Caki2 (cell line): ENCODE data around the gene OFD1. TPM values are rescaled to one million over a fixed set of nuclear protein-coding genes. Genes with fewer than 3 reads are reported as not detected.

Experiments
- DNase-seq: peaks from one replicate; pipeline ENCODE4 v3.0.0-alpha.2; 2015; ENCODE audit warnings: low read depth
- in situ Hi-C: cut with HindIII; loops from 2 replicates; pipeline ENCODE4 v1.10.0; 2016; ENCODE audit warnings: low sequenced_read_pairs, low pct_unique_long_range_greater_than_20kb, mixed read lengths
- total RNA-seq: library from RNA; depleted of rRNA; stranded (reverse); fragments of >200 nt; shearing (Covaris generic); gene quantifications from 2 replicates; pipeline ENCODE4 v1.2.3, GENCODE V29; 2014; ENCODE audit warnings: low replicate concordance

Gene OFD1
- total RNA-seq, 1 experiment from 2014 or later, result 15.5 TPM

DNA sequence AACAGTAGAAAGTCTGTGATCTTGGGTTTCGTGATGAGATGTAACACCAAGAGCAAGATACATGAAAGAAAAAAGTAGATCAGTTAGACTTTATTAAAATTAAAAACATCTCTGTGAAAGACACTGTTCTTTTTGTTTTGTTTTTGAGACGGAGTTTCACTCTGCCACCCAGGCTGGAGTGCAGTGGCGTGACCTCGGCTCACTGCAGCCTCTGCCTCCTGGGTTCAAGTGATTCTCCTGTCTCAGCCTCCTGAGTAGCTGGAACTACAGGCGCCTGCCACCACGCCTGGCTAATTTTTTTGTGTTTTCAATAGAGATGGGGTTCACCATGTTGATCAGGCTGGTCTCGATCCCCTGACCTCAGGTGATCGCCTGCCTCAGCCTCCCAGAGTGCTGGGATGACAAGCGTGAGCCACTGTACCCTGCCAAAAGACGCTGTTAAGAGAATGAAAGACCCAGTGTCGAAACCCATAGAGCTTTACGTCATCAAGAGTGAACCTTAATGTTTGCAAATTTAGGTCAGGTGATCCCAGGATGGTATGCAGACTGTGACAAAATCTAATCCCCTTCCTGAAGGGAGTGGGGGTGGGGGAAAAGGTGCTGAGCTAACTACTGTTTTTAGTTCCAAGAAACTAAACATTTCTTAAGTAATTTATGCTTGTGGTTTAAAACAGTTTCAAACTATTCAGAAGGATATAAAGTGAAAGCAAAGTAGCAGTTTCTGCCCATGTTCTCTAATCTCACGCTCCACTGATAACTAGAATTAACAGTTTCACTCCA is 8.0 kb downstream of the OFD1 start:
- no peak for DNase-seq
- in situ Hi-C loops, result no loop called here

DNA sequence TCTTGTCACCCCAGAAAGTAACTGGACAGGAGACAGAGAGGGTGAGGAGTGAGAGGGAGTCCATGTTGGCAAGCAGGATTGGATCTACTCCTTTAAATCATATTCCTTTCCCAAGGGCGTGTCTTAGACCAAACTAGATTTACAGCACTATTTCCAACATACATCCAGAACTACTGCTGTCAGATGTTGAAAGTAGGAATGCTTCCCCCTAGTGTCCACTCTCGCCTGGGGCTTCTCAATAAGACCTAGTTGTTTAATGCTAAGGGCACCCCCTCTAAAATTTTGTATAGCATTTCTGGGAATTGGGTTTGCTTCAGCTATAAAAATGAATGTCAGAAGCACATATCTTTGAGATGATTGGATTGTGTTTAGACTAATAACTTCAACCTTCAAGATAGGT is 13.3 kb downstream of the OFD1 start:
- DNase-seq, result peak; percentile 25
- in situ Hi-C loops, result no loop called here

DNA sequence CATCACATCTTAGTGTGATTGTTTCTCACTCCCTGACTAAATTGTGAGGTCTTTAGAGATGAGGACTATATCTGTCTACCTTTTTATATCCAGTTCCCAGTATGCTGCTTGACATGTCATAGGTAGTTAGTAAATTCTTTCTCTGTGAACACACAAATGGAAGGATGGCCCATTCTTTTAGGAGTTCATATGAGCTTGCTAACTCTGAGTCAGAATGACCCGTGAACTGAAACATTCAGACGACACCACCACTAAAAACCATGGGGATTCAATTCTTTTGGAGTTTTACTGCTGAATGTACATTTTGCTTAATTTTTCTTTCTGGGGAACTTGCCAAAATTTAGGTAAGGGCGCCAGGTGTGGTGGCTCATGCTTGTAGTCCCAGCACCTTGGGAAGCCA is 13.9 kb downstream of the OFD1 start:
- in situ Hi-C loops, result no loop called here
- no peak for DNase-seq

DNA sequence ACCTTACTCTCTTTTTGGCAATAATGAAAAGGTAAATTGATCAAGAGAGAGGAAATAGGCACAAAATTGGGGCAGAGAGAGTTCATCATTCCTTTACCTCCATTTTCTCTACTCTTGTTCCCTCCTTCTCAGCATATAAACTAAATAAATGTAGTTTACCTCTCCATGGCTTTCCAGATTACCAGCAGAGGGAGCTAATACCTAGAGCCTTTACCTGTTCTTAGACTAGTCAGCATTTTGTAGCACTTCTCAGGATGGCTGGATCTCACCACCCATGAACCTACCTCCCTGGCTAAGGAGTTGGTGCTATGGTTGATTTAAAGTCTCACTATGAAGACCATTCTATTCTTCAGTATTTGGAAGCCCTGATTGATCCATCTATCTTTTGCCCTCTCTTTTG is 15.7 kb downstream of the OFD1 start:
- in situ Hi-C loops, result no loop called here
- peak; percentile 46 for DNase-seq

DNA sequence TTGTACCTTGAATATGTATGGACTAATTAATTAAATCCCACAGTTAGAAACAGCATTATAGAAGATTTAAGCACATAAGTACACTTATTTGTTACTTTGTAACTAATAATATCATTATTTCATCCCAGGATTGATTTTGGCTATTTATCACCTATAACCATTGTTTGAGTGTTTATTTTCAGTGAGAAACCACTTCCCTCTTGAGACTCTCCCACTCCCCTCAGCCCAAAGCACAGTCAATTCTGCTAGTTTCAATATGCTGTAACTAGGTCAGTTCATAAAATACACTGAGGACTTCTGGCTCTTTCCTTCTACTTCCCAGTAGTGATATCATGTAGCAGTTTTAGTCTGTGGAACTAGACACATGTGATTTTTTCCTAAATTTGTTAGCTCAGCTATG is 16.3 kb downstream of the OFD1 start:
- DNase-seq, result no peak
- in situ Hi-C loops, result no loop called here

DNA sequence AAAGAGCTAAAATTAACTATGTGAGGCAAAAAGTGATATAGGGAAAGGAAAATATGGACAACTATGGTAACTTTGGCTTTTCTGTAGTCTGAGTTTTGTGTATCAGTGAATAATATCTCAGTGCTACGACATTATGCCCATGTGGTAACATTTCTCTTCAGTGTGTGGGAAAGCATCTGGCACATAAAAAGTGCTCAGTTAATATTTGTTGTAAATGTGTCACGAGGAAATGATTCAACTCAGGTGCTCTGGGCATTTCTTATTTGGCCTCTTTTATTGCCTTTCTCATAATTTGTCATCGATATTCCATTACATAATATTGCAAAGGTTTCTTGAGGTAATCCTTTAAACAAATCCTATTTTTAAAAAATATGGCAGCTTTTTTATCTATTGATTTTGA is 17.6 kb downstream of the OFD1 start:
- in situ Hi-C loops, result no loop called here
- DNase-seq, result no peak

DNA sequence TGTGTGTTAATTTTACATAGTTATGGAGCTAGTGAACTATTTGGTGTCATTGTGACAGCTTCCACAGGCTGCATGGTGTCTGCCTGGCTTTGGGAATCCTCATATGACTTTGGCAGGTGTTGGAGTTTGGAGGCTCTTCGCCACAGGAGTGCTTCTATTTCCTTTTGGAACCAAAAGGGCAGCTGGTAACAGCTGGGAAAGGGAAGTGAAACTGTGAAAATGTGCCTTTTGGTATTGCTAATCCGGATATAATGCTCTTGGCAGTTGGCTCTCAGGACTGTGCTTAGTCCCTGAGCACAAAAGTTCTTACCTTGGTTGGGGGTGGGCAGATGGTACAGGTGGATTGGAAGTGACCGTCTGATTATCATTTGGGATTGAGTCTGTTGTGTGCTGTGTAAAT is 18.1 kb downstream of the OFD1 start:
- in situ Hi-C loops, result no loop called here

DNA sequence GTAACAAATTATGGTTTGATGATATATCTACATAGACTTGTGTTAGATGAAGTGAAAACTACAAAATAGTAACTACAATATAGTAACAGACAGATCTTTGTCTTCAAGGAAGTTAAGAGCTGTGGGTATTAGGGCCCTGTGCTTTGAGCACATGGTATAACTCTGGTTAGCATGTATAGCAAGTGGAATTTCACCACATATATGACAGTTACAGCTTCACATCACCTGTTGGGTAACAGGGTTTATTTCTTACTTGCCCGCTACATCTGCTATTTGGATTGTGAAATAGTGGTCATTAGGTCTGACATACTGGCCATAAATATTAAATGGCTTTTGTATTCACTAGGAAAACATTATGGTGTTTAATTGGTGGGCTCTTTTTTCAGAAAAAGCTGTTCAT is 20.2 kb downstream of the OFD1 start:
- in situ Hi-C loops, result no loop called here

More for the DNA sequence above, 18.1 kb downstream of the OFD1 start:
- DNase-seq, result no peak

DNA sequence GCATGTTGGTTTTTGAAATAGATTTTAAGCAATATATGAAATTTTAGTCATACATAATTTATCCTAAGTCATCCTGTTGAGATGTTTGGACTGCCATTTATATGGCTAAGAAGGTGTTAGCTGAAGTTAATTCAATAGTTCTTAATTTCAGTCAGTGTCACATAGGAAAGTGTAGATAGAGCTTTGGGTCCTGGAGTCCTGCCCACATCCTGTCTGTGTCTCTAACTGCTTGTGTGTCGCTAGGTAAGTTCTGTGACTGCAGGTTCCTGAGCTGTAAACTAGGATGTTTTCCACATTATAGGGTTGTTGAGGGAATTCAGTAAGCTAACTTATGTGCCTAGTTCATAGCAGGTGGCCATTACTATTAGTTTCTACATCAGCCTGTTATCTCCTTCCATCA is 20.7 kb downstream of the OFD1 start:
- in situ Hi-C loops, result no loop called here
- no peak for DNase-seq

More for the DNA sequence above, 20.2 kb downstream of the OFD1 start:
- DNase-seq, result no peak

DNA sequence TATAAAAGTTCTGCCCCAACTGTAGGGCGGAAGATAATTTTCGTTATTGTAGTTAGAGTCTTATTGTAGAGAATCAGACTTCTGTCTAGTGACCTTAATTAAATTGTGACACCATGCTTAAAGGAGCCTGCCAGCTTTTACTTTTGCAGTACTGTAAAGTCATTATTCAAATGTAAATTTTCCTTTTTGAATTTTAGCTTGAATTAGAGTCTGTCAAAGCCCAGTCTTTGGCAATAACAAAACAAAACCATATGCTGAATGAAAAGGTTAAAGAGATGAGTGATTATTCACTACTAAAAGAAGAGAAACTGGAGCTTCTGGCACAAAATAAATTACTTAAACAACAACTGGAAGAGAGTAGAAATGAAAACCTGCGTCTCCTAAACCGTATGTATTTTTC is 21.8 kb downstream of the OFD1 start:
- in situ Hi-C loops, result no loop called here
- DNase-seq, result no peak

DNA sequence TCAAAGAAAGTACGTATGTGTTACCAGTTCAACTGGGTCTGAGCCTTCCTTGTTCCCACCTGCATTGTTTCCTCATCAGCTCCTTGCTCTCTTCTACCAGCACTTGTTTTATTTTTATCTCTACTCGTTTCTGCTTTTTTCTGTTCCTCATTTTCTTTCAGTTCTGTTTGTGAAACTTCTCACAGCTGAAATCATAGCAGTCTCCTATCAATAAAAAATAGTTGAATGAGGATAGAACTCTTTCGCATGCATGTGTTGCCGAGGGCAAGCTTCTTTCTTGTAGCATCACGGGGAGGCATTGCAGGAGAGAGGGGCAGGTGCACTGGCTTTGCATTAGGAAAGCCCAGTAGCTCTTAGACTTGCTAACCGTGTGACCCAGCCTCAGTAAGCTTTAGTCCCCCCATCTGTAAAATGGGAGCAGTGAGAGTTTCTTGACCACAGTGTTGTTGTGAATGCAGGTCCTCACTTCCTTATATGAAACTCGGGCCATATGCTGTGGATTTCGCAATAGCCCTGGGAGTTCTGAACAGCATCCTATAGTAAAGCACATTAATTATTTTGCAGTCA is 24.7 kb downstream of the OFD1 start:
- DNase-seq, result no peak
- in situ Hi-C loops, result no loop called here

DNA sequence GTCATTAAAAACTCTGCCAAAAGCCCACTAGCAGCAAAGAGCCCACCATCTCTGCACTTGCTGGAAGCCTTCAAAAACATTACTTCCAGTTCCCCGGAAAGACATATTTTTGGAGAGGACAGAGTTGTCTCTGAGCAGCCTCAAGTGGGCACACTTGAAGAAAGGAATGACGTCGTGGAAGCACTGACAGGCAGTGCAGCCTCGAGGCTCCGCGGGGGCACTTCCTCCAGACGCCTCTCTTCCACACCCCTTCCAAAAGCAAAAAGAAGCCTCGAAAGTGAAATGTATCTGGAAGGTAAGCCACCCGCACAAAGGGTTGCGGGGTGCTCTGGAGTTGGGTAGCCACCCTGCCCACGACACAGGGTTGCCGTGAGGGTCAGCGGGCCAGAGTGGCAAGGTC is 25.9 kb downstream of the OFD1 start:
- DNase-seq, result no peak
- in situ Hi-C loops, result no loop called here

DNA sequence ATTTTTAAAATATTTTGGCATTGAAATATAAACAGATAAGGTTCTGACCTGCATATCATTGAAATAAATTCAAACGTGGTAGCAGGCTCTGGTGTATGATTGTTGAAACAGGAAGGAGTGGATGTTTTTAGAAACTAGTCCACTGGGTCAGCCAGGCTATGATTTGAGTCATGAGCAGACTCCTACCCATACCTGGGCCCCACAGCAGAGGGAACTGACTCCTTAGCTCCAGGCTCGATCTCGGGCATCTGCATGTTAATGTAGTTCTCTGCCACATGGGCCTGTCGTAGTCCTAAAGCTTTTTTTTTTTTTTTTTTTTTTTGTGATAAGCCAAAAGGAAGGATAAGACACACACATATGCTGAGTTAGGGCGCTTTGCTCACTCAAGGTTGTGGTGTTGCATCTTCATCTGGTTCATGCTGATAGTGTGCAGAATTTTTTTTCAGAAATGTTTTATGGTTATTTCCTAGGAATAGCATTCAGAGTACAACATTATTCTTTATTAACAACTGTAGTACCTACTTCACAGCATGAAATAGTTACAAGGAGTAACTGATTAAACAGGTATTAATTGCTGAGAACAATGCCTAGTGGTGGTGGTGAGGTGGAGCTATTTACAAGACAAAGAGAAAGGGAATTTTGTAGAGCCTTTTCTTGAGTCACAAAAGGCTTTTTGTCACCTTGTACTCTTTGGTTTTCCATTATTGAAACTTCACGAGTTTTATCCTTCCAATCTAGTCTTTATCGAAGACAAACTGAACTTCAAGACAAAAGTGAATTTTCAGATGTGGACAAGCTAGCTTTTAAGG is 27.3 kb downstream of the OFD1 start:
- no peak for DNase-seq
- in situ Hi-C loops, result no loop called here

DNA sequence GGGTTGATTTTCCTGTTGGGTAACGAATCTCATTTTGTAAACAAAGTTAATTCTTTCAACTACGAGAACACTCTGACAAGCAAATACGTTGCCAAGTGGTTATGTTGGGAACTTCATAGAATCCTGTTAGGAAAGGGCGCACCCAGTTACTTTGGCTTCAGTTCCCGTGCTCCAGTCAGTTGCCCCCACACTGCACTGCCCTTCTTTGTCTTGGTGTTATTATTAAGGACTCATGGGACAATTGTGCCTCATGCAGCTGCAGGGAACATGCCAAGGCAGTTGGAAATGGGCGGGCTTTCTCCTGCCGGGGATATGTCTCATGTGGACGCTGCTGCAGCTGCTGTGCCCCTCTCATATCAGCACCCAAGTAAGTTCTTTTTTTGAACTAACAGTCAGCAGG is 28.9 kb downstream of the OFD1 start:
- in situ Hi-C loops, result no loop called here

DNA sequence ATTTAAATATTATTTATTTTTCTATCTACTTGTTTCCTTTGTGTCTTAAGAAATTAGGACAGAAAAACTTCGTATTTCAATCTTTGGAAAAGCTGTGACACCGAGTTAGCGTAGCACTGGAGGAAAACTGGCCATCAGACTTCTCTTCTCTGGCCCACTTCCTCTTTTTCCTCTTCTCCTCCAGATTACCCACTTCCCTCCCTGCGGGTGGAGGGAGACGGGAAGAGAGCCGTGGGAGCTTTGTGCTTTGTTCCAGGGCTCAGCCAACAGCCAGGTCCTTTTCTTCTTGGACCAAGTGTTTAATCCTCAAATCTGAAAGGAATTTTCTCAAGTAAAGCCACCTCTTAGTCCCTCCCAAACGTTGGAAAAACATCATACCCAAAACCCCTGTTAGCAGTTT is 29.7 kb downstream of the OFD1 start:
- in situ Hi-C loops, result no loop called here

More for the DNA sequence above, 28.9 kb downstream of the OFD1 start:
- no peak for DNase-seq

DNA sequence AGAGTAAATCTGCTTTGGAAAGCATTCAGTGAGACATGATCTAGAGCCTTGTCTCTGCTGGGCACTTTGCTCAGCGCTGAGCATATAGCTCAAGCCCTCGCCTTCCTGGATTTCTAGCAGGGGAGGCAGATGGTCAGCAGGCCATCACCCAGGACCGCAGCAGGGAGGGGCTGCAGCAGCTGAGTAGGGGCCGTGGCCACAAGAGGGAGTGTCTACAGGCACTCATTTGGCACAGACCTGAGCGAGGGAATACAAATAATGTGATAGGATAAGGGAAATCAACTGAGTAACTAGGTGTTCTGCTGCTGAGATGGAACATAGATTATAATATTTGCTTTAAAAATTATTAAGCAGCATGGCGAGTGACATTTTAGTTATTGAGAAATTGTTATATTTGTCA is 30.2 kb downstream of the OFD1 start:
- in situ Hi-C loops, result no loop called here
- no peak for DNase-seq

More for the DNA sequence above, 29.7 kb downstream of the OFD1 start:
- DNase-seq, result no peak

DNA sequence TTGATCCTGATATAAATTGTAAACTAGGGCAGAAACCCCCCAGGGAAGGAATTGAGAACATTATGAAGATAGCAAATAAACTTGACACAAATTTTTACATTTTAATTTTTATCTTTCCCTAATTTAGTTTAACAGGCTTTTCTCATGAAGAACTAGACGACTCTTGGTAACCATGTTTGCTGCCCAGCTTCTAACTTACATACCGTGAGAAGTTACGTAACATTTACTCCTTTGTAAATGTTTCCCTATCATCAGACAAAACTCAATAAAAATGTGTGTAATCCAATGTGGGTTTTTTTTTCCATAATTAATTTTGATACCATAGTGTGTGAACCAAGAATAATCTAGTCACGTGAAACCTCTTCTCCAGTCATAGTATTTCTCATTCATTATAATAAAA is 34.4 kb downstream of the OFD1 start:
- DNase-seq, result no peak
- in situ Hi-C loops, result no loop called here

DNA sequence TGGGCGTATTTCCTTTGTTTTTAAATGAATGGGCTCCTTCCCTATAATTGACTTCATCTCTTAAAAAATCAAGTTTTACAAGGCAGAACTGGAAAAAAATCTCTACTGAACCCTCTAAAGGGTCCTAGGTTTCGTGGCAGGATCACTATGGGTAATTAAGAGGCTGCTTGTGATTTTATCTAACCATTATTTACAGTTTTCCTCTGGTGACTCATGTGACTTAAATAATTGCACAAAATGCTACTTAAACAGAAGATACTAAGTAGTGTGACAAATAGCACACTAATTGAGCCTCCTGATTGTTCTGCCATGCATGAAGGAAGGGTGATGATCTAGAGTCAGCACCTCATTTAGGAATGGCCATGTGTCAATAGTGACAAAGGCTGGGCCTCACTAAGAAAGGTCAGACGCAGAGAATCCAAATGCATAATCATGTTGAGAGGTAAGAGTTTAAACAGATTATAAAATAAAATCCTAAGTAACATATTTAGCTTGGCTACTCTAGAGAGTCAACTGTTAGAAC is 35.5 kb downstream of the OFD1 start:
- in situ Hi-C loops, result no loop called here
- no peak for DNase-seq

DNA sequence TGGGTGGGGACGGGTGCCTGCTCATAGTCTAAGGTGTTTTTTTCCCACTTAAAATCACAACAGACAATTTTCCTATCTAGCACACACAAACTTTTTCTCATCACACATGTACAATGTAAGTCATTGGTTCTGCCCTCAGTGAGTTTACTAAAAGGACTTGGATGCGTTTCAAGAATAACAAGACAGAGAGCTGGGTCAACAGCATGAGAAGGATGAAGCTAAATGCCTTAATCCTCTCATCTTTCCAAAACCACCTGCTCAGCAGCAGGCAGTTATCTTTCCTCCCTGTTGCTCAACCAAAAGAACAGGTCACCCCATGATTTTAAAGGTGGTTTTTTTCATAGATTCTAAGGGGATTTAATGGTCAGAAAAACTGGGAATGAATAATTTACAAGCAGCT is 40.1 kb downstream of the OFD1 start:
- no peak for DNase-seq
- in situ Hi-C loops, result no loop called here
